ENCODE measurements around the gene B3GAT2.
"Not testable (repeated sequence)": the region's sequence is repeated elsewhere in the genome, so short reads cannot be mapped to it uniquely, and the experiment has no call there.

The B3GAT2 gene

GRCh38 chr6:70955441-70956190, 1.2 kb downstream of the B3GAT2 start:
- no peak for DNase-seq (ENCODE audit: low read depth)
- peak; percentile 86 for TF ChIP-seq CTCF (IDR thresholded peaks at IDR 0.05; ENCODE audit: control insufficient read depth, insufficient read depth, low read depth, low read length, missing control alignments)
- H3K4me3 ChIP-seq (ENCODE audit: control insufficient read depth, low read depth, low read length) = peak overlapping the region; percentile 43

- H3K4me3 ChIP-seq (ENCODE audit: control insufficient read depth, low read depth, low read length) = no peak overlapping the region
- TF ChIP-seq CTCF (IDR thresholded peaks at IDR 0.05; ENCODE audit: control insufficient read depth, insufficient read depth, low read depth, low read length, missing control alignments) = no peak
- DNase-seq (ENCODE audit: low read depth) = no peak
These were observed 2.1 kb downstream of the B3GAT2 start for GRCh38 chr6:70954750-70955149.

- no peak overlapping the region for H3K4me3 ChIP-seq (ENCODE audit: control insufficient read depth, low read depth, low read length)
- no peak for TF ChIP-seq CTCF (IDR thresholded peaks at IDR 0.05; ENCODE audit: control insufficient read depth, insufficient read depth, low read depth, low read length, missing control alignments)
- DNase-seq (ENCODE audit: low read depth) = no peak
These were observed 2.7 kb downstream of the B3GAT2 start for GRCh38 chr6:70954176-70954575.

DNA sequence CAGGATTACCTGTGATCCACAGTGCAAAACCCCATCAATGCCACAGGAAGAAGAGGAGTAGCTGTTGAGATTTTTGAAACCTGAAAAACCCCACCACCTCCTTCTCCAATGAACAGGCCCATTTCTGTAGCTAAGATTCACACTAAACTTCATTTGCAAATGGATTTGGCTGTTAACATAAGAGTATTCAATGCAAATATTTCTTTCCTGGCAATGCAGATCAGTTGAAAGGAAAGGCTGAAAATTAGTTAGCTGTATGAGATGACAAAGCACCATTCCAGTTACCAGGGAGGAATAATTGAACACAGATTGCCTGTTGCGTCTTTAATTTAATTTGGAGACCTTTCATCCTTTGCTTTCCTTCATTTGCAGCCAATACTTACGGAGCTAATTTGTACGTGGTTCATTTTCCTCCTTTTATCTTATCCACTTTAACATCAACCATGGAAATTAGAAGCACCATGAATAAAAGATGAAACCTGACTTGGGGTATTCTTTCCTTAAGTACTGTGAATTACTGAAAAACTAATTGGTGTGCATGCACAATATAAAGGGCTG, 4.2 kb downstream of the B3GAT2 start:
- H3K4me3 ChIP-seq (ENCODE audit: control insufficient read depth, low read depth, low read length) = no peak overlapping the region
- TF ChIP-seq CTCF (IDR thresholded peaks at IDR 0.05; ENCODE audit: control insufficient read depth, insufficient read depth, low read depth, low read length, missing control alignments) = no peak
- no peak for DNase-seq (ENCODE audit: low read depth)

DNA sequence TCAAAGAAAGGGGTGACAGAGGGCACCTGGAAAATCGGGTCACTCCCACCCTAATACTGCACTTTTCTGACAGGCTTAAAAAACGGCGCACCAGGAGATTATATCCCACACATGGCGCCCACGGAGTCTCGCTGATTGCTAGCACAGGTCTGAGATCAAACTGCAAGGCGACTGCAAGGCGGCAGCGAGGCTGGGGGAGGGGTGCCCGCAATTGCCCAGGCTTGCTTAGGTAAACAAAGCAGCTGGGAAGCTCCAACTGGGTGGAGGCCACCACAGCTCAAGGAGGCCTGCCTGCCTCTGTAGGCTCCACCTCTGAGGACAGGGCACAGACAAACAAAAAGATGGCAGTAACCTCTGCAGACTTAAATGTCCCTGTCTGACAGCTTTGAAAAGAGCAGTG, 12.5 kb downstream of the B3GAT2 start:
- not testable (repeated sequence) for DNase-seq (ENCODE audit: low read depth)

GRCh38 chr6:70933853-70934252, 23.0 kb downstream of the B3GAT2 start:
- TF ChIP-seq CTCF (IDR thresholded peaks at IDR 0.05; ENCODE audit: control insufficient read depth, insufficient read depth, low read depth, low read length, missing control alignments) = no peak
- no peak overlapping the region for H3K4me3 ChIP-seq (ENCODE audit: control insufficient read depth, low read depth, low read length)
- DNase-seq (ENCODE audit: low read depth) = no peak

More for the DNA sequence above, 12.5 kb downstream of the B3GAT2 start:
- not testable (repeated sequence) for H3K4me3 ChIP-seq (ENCODE audit: control insufficient read depth, low read depth, low read length)

- H3K4me3 ChIP-seq (ENCODE audit: control insufficient read depth, low read depth, low read length) = no peak overlapping the region
- TF ChIP-seq CTCF (IDR thresholded peaks at IDR 0.05; ENCODE audit: control insufficient read depth, insufficient read depth, low read depth, low read length, missing control alignments) = no peak
- DNase-seq (ENCODE audit: low read depth) = no peak
These were observed 51.1 kb downstream of the B3GAT2 start for GRCh38 chr6:70905742-70906141.

Data from AG09309 (cell line).